HG03460 (cell line): ENCODE data around the gene DPH1.

ENCODE experiments used
- ATAC-seq: cut with Tn5 transposase; IDR thresholded peaks from one replicate; pipeline ENCODE4 v1.9.1; 2021; ENCODE audit not compliant: unreplicated experiment

Gene DPH1

DNA sequence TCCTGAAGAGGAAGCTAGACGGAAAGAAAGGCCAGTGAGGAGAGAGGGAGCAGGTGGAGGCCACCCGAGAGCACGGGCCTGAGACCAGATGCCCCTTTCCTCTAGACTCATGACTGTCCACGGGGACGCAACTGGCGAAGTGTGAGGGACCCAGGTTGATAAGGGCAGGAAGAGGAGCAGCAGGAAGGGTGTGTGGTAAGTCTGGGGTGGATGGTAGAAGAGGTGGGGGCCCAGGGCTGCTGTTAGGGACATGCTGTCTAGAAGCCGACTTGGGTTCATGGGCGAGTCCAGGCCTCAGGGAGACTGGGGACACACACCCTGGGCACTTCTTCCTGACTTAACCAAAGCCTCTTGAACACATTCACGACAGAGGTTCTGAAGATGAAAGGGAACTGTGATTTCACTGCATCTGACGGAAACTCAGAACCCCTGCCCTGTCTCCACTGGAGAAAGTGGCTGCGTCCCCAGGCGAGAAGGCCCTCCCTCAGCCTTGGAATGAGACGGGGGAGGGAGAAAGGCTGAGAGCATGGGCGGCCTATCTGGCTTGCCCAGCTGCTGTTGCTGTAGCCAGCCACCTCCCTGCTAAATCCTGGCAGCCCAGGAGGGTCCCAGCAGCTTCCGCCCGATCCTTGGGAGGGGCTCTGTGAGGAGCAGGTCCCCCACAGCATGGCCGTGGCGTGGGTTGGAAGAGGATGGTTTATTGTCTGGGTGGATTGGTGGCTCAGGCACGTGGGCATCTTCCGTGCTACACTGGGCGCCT lies 30.9 kb downstream of the DPH1 start:
- no peak for ATAC-seq

- no peak for ATAC-seq
Observed at GRCh38 chr17:2061441-2061958, 31.5 kb downstream of the DPH1 start.

- no peak for ATAC-seq
Observed at GRCh38 chr17:2062571-2063183, 32.7 kb downstream of the DPH1 start.

DNA sequence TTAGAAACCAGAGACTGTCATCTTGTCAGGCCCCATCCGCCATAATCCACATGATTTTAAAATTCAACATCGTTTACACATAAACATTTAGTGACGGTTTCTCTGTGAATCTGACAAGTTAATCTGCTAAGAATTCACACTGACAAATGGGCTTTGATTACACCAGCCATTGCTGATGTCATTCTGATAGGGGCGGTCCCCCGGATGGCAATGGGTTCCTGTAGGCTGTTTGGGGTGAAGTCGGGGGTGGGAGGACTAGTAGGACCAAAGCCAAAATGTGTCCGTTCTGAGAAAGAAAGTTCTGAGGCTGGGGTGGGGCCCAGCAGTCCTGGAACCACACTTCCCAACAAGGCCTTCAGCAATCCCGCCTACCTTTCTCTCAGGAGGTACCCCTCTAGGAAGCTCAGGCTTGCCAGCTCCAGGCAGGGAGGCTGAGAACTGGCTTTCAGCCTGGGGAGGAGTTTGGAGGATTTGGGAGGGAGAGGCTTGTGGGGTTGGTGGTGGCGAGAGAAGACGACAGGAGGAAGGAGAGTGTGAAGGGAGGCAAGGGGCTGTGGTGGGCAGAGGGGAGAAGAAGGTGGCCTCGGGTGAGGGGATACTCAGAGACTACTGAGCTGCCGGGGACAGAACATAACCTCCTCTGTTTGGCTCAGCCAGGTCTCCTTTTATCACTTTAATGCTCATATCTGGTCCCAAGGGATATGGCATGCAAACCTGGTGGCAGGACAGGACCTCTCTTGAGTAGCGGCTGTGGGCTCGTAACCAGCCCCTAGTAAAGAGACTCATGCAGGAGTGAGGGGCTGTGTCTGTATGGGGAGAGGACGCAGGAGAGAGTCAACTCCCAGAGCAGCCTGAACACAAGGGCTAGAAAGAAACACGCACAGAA lies 33.6 kb downstream of the DPH1 start:
- ATAC-seq, result no peak

- no peak for ATAC-seq
Observed at GRCh38 chr17:2064147-2064489, 34.2 kb downstream of the DPH1 start.

- no peak for ATAC-seq
Observed at GRCh38 chr17:2064520-2064971, 34.6 kb downstream of the DPH1 start.

- no peak for ATAC-seq
Observed at GRCh38 chr17:2064980-2065785, 35.2 kb downstream of the DPH1 start.

- no peak for ATAC-seq
Observed at GRCh38 chr17:2065949-2066400, 36.0 kb downstream of the DPH1 start.

GRCh38 chr17:2067048-2067561 lies 37.2 kb downstream of the DPH1 start:
- no peak for ATAC-seq

DNA sequence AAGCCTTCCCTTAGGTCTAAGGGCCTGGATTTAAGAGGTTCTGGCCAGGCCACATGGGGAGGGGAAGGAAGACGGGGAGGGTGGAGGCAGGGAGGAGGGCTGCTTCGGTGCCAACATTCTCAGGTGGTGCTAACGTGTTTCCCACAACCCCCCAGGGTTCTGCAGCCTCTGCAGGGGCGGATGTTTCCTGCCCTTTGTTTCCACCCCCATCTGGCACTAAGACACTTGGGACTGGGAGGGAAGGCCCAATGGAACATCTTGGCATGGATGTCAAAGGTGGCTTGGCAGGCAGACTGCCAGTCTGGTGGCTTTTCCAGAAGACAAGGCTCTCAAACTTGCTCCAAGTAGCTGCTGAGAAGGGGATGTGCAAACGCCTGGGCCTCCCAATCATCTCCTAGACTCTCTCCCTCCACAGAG lies 37.7 kb downstream of the DPH1 start:
- ATAC-seq, result no peak

- ATAC-seq, result no peak
Observed at GRCh38 chr17:2068031-2068518, 38.1 kb downstream of the DPH1 start.

- no peak for ATAC-seq
Observed at GRCh38 chr17:2068519-2069051, 38.6 kb downstream of the DPH1 start.

- ATAC-seq, result peak; percentile 86
Observed at GRCh38 chr17:2070241-2071023, 40.5 kb downstream of the DPH1 start.

DNA sequence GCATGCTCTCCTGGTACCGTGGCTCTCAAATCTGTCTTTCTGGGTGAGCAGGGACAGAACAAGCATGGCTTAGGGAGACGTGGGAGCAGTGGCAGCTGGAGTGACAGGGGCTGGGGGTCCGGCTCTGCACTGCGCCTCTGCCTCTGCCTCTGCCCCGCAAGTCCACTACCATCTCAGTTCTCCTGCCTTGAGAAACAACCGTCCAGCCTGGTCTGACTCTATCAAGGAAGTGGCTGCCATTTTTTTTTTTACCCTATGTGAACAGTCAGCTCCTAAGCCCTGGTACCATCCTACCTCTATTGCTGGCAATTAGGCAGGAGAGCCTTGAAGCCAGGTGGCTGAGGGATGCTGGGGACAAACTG lies 41.1 kb downstream of the DPH1 start:
- no peak for ATAC-seq

DNA sequence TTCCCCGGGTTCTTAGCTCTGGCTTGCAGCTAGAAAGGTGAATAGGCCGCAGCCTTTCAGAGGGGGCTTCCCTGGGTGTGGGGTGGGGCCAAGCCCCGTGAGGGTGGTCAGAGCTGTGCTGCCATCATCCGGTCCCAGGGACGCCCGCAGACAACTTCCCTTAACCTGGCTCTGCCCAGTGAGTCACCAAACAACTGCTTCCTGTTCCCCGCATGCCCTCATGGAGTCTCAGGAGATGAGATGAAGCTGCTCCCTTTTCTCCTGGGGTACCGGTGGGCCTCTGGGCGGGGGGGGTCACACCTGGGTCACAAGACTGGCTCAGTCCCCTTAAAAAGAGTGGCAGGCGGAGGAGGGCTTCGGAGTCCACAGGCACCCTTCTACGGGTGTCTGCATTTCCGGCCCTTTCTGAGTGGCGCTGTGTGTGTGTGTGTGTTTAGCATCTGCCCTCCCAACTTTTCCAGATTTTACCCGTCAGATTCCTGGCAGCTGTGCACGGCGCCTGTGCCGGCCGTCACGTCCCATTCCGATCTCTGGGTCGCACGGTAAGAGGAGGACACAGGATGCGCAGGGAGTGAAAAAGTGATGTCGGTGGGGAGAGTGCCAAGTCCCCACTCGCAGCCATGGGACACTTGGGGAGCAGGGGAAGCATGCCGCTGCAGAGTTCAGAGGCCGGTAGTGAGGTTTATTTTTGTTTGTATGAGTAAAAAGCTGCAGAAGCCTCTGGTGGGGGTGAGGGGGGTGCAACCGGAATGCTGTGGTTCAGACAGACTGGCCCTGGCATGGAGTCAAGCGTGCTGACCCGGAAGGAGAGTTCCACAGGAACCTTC lies 41.7 kb downstream of the DPH1 start:
- ATAC-seq, result no peak

GRCh38 chr17:2074919-2075318 lies 45.0 kb downstream of the DPH1 start:
- no peak for ATAC-seq

DNA sequence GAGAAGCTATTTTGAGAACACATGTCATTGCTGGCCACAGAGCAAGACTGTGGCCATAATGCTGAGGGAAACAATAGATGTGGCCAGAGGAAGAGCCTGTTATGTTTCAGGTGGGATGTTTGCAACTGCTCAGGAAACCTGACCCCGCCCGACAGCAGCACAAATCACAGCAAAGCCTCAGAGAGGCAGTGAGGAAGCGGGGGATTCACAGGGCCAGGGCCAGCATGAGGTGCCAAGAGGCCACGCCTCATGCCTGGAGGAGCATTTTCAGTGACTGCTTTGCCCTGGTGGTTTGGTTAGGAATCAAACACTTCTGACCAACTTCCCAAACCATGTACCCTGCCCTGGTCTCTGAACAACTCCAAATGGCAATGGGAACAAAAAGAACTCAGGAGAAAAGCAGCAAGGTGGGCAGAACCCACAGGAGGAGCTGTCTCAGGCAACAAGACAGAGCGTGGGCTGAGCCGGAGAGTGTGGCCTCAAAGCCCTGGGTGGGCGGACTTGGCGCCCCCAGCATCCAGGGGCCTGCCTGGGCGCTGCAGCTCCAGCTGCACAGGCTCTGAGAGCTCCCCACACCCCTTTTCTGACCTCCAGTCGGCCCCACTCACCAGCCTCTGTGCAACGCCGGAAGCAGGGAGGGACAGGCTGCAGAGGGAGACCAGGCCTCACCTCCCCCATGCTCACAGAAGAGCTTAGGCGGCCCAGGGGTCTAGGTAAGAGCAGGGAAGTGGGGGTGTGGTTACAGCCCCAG lies 45.6 kb downstream of the DPH1 start:
- ATAC-seq, result no peak
